Measurements from ENCODE around the gene DSCAML1. TPM values are rescaled to one million over a fixed set of nuclear protein-coding genes. Genes with fewer than 3 reads are reported as not detected.

DSCAML1 gene
- total RNA-seq, 6 donors from 2014 or later, result 0.30 to 3.1 (median 1.3) TPM

- H3K36me3 ChIP-seq, result no peaks in the 10 kb centered on the region
- WGBS, 2 donors, result 71 to 81% methylated on average over 12 of the region's 12 CpGs
- no peak for TF ChIP-seq POLR2AphosphoS5 (IDR thresholded peaks at IDR 0.05)
- no peak for TF ChIP-seq EP300 (IDR thresholded peaks at IDR 0.05)
- no peak for TF ChIP-seq POLR2A (IDR thresholded peaks at IDR 0.05)
- TF ChIP-seq, protein P1, sequence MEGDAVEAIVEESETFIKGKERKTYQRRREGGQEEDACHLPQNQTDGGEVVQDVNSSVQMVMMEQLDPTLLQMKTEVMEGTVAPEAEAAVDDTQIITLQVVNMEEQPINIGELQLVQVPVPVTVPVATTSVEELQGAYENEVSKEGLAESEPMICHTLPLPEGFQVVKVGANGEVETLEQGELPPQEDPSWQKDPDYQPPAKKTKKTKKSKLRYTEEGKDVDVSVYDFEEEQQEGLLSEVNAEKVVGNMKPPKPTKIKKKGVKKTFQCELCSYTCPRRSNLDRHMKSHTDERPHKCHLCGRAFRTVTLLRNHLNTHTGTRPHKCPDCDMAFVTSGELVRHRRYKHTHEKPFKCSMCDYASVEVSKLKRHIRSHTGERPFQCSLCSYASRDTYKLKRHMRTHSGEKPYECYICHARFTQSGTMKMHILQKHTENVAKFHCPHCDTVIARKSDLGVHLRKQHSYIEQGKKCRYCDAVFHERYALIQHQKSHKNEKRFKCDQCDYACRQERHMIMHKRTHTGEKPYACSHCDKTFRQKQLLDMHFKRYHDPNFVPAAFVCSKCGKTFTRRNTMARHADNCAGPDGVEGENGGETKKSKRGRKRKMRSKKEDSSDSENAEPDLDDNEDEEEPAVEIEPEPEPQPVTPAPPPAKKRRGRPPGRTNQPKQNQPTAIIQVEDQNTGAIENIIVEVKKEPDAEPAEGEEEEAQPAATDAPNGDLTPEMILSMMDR (IDR thresholded peaks at IDR 0.05), result no peak
- no peaks in the 10 kb centered on the region for H3K27me3 ChIP-seq
- H3K4me3 ChIP-seq, result no peak overlapping the region
- DNase-seq (no peak), ATAC-seq (ENCODE audit: low FRiP score in 2 of 2) (no peak)
- H3K4me1 ChIP-seq, result no peaks in the 10 kb centered on the region
- no peaks in the 10 kb centered on the region for H3K9me3 ChIP-seq
- no peak overlapping the region for H3K27ac ChIP-seq
Measured at GRCh38 chr11:117551761-117552343, 245.2 kb downstream of the DSCAML1 start.

- Histone ChIP-seq H3K27me3 (no peaks in the 10 kb centered on the region), H3K27ac (no peak overlapping the region), H3K9me3 (no peaks in the 10 kb centered on the region), H3K4me1 (no peaks in the 10 kb centered on the region), H3K36me3 (no peaks in the 10 kb centered on the region), H3K4me3 (no peak overlapping the region)
- DNase-seq, result no peak
- ATAC-seq (ENCODE audit: low FRiP score in 2 of 2), result no peak
- 85 to 88% methylated on average over 7 of the region's 7 CpGs for WGBS, 2 donors
- no peak for TF ChIP-seq POLR2AphosphoS5 (IDR thresholded peaks at IDR 0.05)
- TF ChIP-seq POLR2A (IDR thresholded peaks at IDR 0.05), result no peak
- TF ChIP-seq, protein P1 (IDR thresholded peaks at IDR 0.05), result no peak
- TF ChIP-seq EP300 (IDR thresholded peaks at IDR 0.05), result no peak
Measured at GRCh38 chr11:117550466-117550865, 246.6 kb downstream of the DSCAML1 start.

DNA sequence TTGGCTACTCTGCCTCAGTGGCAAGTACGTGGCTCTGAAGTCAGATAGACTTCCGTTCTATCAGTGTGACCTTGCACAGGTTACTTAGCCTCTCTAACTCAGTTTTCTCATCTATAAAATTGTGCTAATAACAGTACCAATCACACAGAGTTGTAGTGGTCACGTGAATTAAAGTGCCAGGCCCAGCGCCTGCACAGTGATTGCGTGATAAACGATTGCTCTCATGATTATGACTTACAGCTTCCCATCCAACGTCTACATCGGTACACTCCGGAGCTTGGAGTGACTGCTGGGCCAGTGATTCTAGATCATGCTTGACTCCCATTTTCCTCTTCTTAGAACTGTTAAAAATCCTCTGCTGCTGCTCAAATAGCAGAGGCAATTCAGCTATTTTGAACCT is 247.6 kb downstream of the DSCAML1 start:
- TF ChIP-seq POLR2A (IDR thresholded peaks at IDR 0.05), result no peak
- TF ChIP-seq, protein P1 (IDR thresholded peaks at IDR 0.05), result no peak
- TF ChIP-seq EP300 (IDR thresholded peaks at IDR 0.05), result no peak
- TF ChIP-seq POLR2AphosphoS5 (IDR thresholded peaks at IDR 0.05), result no peak
- no peaks in the 10 kb centered on the region for H3K27me3 ChIP-seq
- DNase-seq (no peak), ATAC-seq (ENCODE audit: low FRiP score in 2 of 2) (no peak)
- H3K36me3 ChIP-seq, result no peaks in the 10 kb centered on the region
- H3K27ac ChIP-seq, result no peak overlapping the region
- H3K4me1 ChIP-seq, result no peaks in the 10 kb centered on the region
- no peaks in the 10 kb centered on the region for H3K9me3 ChIP-seq
- WGBS, 2 donors, result 91 to 93% methylated on average over 9 of the region's 9 CpGs
- H3K4me3 ChIP-seq, result no peak overlapping the region

GRCh38 chr11:117548876-117549275 is 248.1 kb downstream of the DSCAML1 start:
- Histone ChIP-seq H3K9me3 (peaks cover 0 to 4% (median under 1%) of the 10 kb centered on the region in 4 donors), H3K4me1 (no peaks in the 10 kb centered on the region), H3K27me3 (no peaks in the 10 kb centered on the region), H3K36me3 (no peaks in the 10 kb centered on the region), H3K4me3 (no peak overlapping the region), H3K27ac (no peak overlapping the region)
- WGBS, 2 donors, result 73 to 96% methylated on average over 3 of the region's 3 CpGs
- ATAC-seq (ENCODE audit: low FRiP score in 2 of 2) (no peak), DNase-seq (no peak)
- TF ChIP-seq POLR2AphosphoS5 (IDR thresholded peaks at IDR 0.05) (no peak), EP300 (IDR thresholded peaks at IDR 0.05) (no peak), POLR2A (IDR thresholded peaks at IDR 0.05) (no peak)
- TF ChIP-seq, protein P1 (IDR thresholded peaks at IDR 0.05), result no peak

DNA sequence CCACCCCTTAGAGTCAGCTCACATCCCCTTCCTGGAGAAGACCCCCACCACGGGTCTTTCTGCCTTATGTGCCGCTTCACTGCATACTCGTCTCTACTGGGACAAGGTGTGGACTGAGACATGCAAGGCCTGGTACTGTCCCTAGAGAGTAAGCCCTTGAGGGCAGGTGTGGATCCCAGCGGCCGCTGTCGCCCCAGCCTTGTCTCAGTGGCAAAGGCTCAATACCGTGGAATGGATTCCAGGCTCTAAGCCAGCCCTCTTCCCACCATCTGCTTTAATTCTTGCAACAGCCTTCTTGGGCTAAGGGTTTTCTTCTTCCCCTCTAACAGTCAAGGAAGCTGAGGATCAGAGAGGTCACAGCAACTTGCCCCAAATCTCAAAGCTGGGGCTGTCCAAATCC is 249.1 kb downstream of the DSCAML1 start:
- H3K27ac ChIP-seq, result no peak overlapping the region
- 87 to 90% methylated on average over 7 of the region's 7 CpGs for WGBS, 2 donors
- H3K27me3 ChIP-seq, result no peaks in the 10 kb centered on the region
- no peak for ATAC-seq (ENCODE audit: low FRiP score in 2 of 2)
- DNase-seq, result peak in 1 of 2 donors; percentile 49
- TF ChIP-seq EP300 (IDR thresholded peaks at IDR 0.05), result no peak
- TF ChIP-seq POLR2A (IDR thresholded peaks at IDR 0.05), result no peak
- TF ChIP-seq POLR2AphosphoS5 (IDR thresholded peaks at IDR 0.05), result no peak
- TF ChIP-seq, protein P1 (IDR thresholded peaks at IDR 0.05), result no peak
- no peak overlapping the region for H3K4me3 ChIP-seq
- H3K4me1 ChIP-seq, result no peaks in the 10 kb centered on the region
- peaks cover 0 to 6% (median 5%) of the 10 kb centered on the region in 4 donors for H3K9me3 ChIP-seq
- no peaks in the 10 kb centered on the region for H3K36me3 ChIP-seq

Data from upper lobe of left lung (tissue), 6 donors.